ENCODE data around the gene A1BG.

DNA sequence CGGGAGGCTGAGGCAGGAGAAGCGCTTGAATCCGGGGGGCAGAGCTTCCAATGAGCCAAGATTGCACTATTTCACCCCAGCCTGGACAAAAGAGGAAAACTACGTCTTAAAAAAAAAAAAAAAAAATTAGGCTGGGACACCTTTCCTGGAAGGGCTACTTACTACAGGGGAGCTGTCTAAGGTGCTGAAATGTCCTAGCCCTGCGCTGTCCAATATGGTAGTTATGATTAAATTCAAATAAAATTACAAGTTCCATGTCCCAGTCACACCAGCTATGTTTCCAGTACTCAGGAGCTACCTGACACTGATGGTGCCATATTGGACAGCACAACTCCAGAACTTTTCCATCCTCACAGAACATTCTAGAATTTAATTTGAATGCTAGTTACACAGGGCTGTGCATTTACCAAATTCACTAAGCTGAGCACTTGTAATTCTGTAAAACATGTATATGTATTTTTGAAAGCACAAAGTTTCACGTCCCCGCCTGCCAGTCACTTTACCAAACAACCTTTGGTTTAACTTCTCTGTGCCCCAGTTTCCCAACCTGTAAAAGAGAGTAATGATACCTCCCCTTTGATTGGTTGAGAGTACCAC, 35.7 kb downstream of the A1BG start:
- TF ChIP-seq POLR2A (IDR thresholded peaks at IDR 0.05; ENCODE audit: low read length): no peak
- no peak for TF ChIP-seq GATA1 (IDR thresholded peaks at IDR 0.05; ENCODE audit: low read depth, low read length)

Data from erythroblast (primary cell).